PC-9 (cell line): ENCODE results near the gene KCNG4. TPM values are rescaled to one million over a fixed set of nuclear protein-coding genes. Genes with fewer than 3 reads are reported as not detected.

ENCODE experiments used
- BruUV-seq: library from RNA; stranded (reverse); fragments of 400-500 nt; replicated peaks from 2 replicates; lab custom pipeline; 2021; lab: Mats Ljungman, UMichigan
- CTCF ChIA-PET: fragments of 300-600 bp; sonication (Branson Sonifier 250); formaldehyde crosslinking; loops from one replicate; lab custom pipeline; 2022; ENCODE audit warnings: antibody characterized with exemption; lab: Charles Lee
- POLR2A ChIA-PET: fragments of 300-600 bp; sonication (Branson Sonifier 250); formaldehyde crosslinking; loops from one replicate; lab custom pipeline; 2022; ENCODE audit warnings: antibody characterized with exemption; ENCODE audit not compliant: unreplicated experiment; lab: Charles Lee
- DNase-seq, 2 experiments: peaks; one replicate each; pipeline versions ENCODE4 v3.0.0 to v3.0.0-alpha.2; 2015 to 2022; ENCODE audit warnings: mixed read lengths in 1 of 2
- H2AFZ ChIP-seq: fragments of 200-600 bp; sonication (generic); 2 replicates; pipeline ENCODE4 v1.8.1; 2017; ENCODE audit warnings: antibody characterized with exemption
- H3F3A ChIP-seq: fragments of 200-600 bp; sonication (generic); 2 replicates; pipeline ENCODE4 v1.8.1; 2017; ENCODE audit warnings: antibody characterized with exemption, mild to moderate bottlenecking, low read depth; ENCODE audit not compliant: insufficient read depth
- H3K27ac ChIP-seq: fragments of 200-600 bp; sonication (generic); 2 replicates; pipeline ENCODE4 v1.6.1; 2016; ENCODE audit warnings: mixed run types
- H3K27me3 ChIP-seq: fragments of 200-600 bp; sonication (generic); 2 replicates; pipeline ENCODE4 v1.6.1; 2016; ENCODE audit warnings: low read depth, mixed run types; ENCODE audit not compliant: insufficient read depth
- H3K36me3 ChIP-seq: fragments of 200-600 bp; sonication (generic); 2 replicates; pipeline ENCODE4 v1.6.1; 2016; ENCODE audit warnings: low read depth, mixed run types
- H3K4me1 ChIP-seq: fragments of 200-600 bp; sonication (generic); replicated peaks from 2 replicates; pipeline ENCODE4 v1.6.1; 2016; ENCODE audit warnings: mixed run types; ENCODE audit not compliant: insufficient read depth
- H3K4me2 ChIP-seq: fragments of 200-600 bp; sonication (generic); 2 replicates; pipeline ENCODE4 v1.6.1; 2017; ENCODE audit warnings: mixed run types
- H3K4me3 ChIP-seq: fragments of 200-600 bp; sonication (generic); 2 replicates; pipeline ENCODE4 v1.6.1; 2016; ENCODE audit warnings: mixed run types
- H3K79me2 ChIP-seq: fragments of 200-600 bp; sonication (generic); 2 replicates; pipeline ENCODE4 v1.6.1; 2017; ENCODE audit warnings: low read depth, mixed run types
- H3K9me2 ChIP-seq: fragments of 200-600 bp; sonication (generic); 2 replicates; pipeline ENCODE4 v1.8.1; 2017; ENCODE audit warnings: mild to moderate bottlenecking; ENCODE audit not compliant: insufficient read depth
- H3K9me3 ChIP-seq: fragments of 200-600 bp; sonication (generic); 2 replicates; pipeline ENCODE4 v1.8.1; 2016; ENCODE audit warnings: low read depth; ENCODE audit not compliant: insufficient read depth
- H4K20me1 ChIP-seq: fragments of 200-600 bp; sonication (generic); 2 replicates; pipeline ENCODE4 v1.8.1; 2017; ENCODE audit not compliant: insufficient read depth
- EZH2 ChIP-seq: fragments of 200-600 bp; sonication (generic); IDR thresholded peaks from 2 replicates; pipeline ENCODE4 v1.8.0; 2017; ENCODE audit warnings: antibody characterized with exemption, low read depth
- intact Hi-C: fragments of 100-400 bp; cut with micrococcal nuclease; formaldehyde crosslinking; loops from one replicate; pipeline ENCODE4 v1.10.0; 2022; ENCODE audit not compliant: unreplicated experiment
- total RNA-seq: library from RNA; stranded (reverse); gene quantifications from 2 replicates; pipeline ENCODE4 v1.2.3, GENCODE V29; 2021
- TF ChIP-seq, protein P1 (sequence below): fragments of 200-600 bp; sonication (generic); conservative IDR thresholded peaks from 2 replicates; pipeline ENCODE4 v1.6.1; 2017; ENCODE audit warnings: mixed run types, antibody characterized with exemption, mild to moderate bottlenecking, moderate library complexity

The KCNG4 gene
- total RNA-seq, 1 experiment from 2014 or later = not detected

DNA sequence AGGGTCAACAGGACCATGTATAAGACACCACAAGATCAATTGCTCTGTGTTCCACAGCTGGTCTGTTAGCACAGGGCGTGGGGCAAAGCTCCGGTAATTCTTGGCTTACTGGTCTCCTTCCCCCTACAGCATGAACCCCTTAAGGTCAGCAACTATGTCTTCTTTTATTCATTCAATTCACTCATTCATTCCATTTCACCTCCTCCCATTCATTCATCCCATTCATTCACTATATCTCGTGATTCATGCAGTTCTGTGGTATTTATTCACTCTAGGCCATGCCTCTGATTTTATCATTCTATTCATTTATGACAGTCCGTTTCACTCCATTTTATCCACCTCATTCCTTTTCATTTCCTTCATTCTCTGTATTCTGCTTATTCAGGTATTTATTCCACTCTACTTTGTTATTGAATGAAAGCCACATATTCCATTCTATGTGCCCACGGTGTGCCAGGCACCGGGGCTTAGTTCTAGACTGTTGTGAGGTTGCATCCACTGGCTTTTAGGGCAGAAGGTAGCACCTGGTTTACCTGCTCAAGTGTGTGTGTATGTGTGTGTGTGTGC lies 35.9 kb upstream of the KCNG4 start:
- no peak for DNase-seq
- no peak overlapping the region for H3K4me3 ChIP-seq
- no peaks in the 10 kb centered on the region for H3K36me3 ChIP-seq
- H3K79me2 ChIP-seq = no peaks in the 10 kb centered on the region
- POLR2A ChIA-PET = interaction anchor here (0.7 kb wide), 1 partner anchor 215 kb away, joined by 6 read pairs; no protein-coding TSS in a partner anchor
- CTCF ChIA-PET = no interaction called here
- H2AFZ ChIP-seq = no peak overlapping the region
- intact Hi-C loops = loop anchor here (5.0 kb wide), 2 partner anchors 202 to 347 kb away; no protein-coding TSS in a partner anchor
- no peak overlapping the region for H3K27ac ChIP-seq
- H3F3A ChIP-seq = no peaks in the 10 kb centered on the region; the same call in 1 of the 2 replicates
- no peaks in the 10 kb centered on the region for H3K4me1 ChIP-seq
- peaks cover 4% of the 10 kb centered on the region; the same call in 1 of the 2 replicates for H3K9me3 ChIP-seq
- H4K20me1 ChIP-seq = no peaks in the 10 kb centered on the region
- H3K9me2 ChIP-seq = no peaks in the 10 kb centered on the region
- no peak overlapping the region for H3K4me2 ChIP-seq
- no peaks in the 10 kb centered on the region for H3K27me3 ChIP-seq
- TF ChIP-seq, protein P1, sequence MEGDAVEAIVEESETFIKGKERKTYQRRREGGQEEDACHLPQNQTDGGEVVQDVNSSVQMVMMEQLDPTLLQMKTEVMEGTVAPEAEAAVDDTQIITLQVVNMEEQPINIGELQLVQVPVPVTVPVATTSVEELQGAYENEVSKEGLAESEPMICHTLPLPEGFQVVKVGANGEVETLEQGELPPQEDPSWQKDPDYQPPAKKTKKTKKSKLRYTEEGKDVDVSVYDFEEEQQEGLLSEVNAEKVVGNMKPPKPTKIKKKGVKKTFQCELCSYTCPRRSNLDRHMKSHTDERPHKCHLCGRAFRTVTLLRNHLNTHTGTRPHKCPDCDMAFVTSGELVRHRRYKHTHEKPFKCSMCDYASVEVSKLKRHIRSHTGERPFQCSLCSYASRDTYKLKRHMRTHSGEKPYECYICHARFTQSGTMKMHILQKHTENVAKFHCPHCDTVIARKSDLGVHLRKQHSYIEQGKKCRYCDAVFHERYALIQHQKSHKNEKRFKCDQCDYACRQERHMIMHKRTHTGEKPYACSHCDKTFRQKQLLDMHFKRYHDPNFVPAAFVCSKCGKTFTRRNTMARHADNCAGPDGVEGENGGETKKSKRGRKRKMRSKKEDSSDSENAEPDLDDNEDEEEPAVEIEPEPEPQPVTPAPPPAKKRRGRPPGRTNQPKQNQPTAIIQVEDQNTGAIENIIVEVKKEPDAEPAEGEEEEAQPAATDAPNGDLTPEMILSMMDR = no peak
- no peak for TF ChIP-seq EZH2
- no TSS peak for BruUV-seq

DNA sequence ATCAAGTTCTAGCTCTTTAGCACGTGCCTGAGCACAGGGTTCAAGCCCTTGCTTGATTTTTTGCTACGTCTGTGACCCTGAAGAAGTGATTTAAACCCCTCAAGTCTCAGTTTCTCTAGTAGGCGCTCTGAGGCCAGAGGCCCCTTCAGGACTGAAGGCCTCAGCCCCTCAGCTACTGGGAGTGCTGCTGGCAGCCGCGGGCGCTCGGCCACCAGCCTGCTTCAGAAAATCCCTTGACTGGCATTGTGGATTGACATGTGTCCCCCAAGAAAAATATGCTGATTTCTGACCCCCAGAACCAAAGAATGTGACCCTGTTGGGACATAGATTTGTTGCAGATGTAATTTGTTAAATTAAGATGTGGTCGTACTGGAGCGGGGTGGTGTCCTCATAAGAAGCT lies 34.7 kb upstream of the KCNG4 start:
- peaks cover 4% of the 10 kb centered on the region; the same call in 1 of the 2 replicates for H3K9me3 ChIP-seq
- ChIA-PET POLR2A (no interaction called here), CTCF (interaction anchor here (0.6 kb wide), 1 partner anchor 1877 kb away, joined by 3 read pairs; no protein-coding TSS in a partner anchor)
- no peaks in the 10 kb centered on the region for H3K4me1 ChIP-seq
- no peaks in the 10 kb centered on the region for H3K27me3 ChIP-seq
- H3K4me3 ChIP-seq = no peak overlapping the region
- H3K79me2 ChIP-seq = no peaks in the 10 kb centered on the region
- no peak overlapping the region for H3K4me2 ChIP-seq
- no peaks in the 10 kb centered on the region; the same call in 1 of the 2 replicates for H3F3A ChIP-seq
- DNase-seq = no peak
- H3K9me2 ChIP-seq = no peaks in the 10 kb centered on the region
- no peaks in the 10 kb centered on the region for H4K20me1 ChIP-seq
- intact Hi-C loops = no loop called here
- H2AFZ ChIP-seq = no peak overlapping the region
- H3K36me3 ChIP-seq = no peaks in the 10 kb centered on the region
- no peak for TF ChIP-seq EZH2
- TF ChIP-seq, protein P1 = no peak
- no peak overlapping the region for H3K27ac ChIP-seq
- no TSS peak for BruUV-seq

DNA sequence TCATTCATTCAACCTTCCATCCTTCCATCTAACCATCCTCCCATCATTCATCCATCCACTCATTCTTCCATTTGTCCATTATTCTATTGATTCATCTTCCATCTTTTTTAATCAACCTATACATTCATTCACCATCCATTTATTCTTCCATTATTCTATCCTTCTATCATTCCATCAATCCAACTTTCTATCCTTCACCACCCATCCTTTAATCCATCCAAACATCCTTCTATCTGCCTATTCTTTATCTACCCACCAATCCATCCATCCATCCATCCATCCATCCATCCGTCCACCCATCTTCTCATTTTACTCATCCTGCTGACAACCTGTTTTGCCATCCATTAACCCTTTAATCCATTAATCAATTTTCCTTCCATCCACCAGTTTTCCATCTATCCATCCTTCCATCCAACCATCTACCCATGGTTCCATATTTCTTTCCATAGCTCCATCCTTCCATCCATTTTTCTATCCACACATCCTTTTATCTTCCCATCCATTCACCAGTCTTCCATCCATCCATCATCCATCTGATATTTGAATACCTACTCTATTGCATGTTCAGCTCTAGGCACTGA lies 33.0 kb upstream of the KCNG4 start:
- H3K4me2 ChIP-seq = no peak overlapping the region
- H3K9me2 ChIP-seq = no peaks in the 10 kb centered on the region
- H3K9me3 ChIP-seq = peaks cover 4% of the 10 kb centered on the region; the same call in 1 of the 2 replicates
- DNase-seq = no peak
- no peaks in the 10 kb centered on the region for H3K27me3 ChIP-seq
- no peak overlapping the region for H3K27ac ChIP-seq
- no peaks in the 10 kb centered on the region for H3K4me1 ChIP-seq
- no TSS peak for BruUV-seq
- no peaks in the 10 kb centered on the region for H3K79me2 ChIP-seq
- no peaks in the 10 kb centered on the region for H4K20me1 ChIP-seq
- no peak overlapping the region for H3K4me3 ChIP-seq
- H2AFZ ChIP-seq = no peak overlapping the region
- intact Hi-C loops = no loop called here
- no peaks in the 10 kb centered on the region for H3K36me3 ChIP-seq
- POLR2A ChIA-PET = no interaction called here
- no peak for TF ChIP-seq EZH2
- TF ChIP-seq, protein P1 = no peak
- CTCF ChIA-PET = no interaction called here
- no peaks in the 10 kb centered on the region; the same call in 1 of the 2 replicates for H3F3A ChIP-seq
